RWPE2 (cell line): Measurements from ENCODE around the gene IL4I1.

Experiments
- ATAC-seq: fragments of 200-7000 bp; cut with Tn5 transposase; 3 replicates; pipeline ENCODE4 v1.9.1; 2021; ENCODE audit warnings: low read depth
- DNase-seq: peaks from one replicate; pipeline ENCODE4 v3.0.0-alpha.2; 2020; ENCODE audit warnings: low spot score
- H3K27ac ChIP-seq: fragments of 450-650 bp; 2 replicates; pipeline ENCODE4 v1.5.1; 2017; ENCODE audit warnings: mild to moderate bottlenecking; ENCODE audit not compliant: poor library complexity, severe bottlenecking
- H3K27me3 ChIP-seq: fragments of 250-450 bp; sonication (Bioruptor Pico); 2 replicates; pipeline ENCODE4 v1.5.1; 2021; ENCODE audit warnings: mild to moderate bottlenecking, moderate library complexity; ENCODE audit not compliant: insufficient read depth, poor library complexity, severe bottlenecking
- H3K36me3 ChIP-seq: fragments of 250-450 bp; sonication (Bioruptor Pico); 2 replicates; pipeline ENCODE4 v1.5.1; 2020; ENCODE audit warnings: low read depth, mild to moderate bottlenecking, moderate library complexity
- H3K4me1 ChIP-seq: fragments of 250-450 bp; sonication (Bioruptor Pico); 2 replicates; pipeline ENCODE4 v1.5.1; 2021; ENCODE audit warnings: mild to moderate bottlenecking, moderate library complexity; ENCODE audit not compliant: insufficient read depth, poor library complexity, severe bottlenecking
- H3K4me3 ChIP-seq: fragments of 250-450 bp; sonication (Bioruptor Pico); 2 replicates; pipeline ENCODE4 v1.5.1; 2021; ENCODE audit warnings: mild to moderate bottlenecking, moderate library complexity; ENCODE audit not compliant: severe bottlenecking
- H3K9me3 ChIP-seq: fragments of 250-450 bp; sonication (Bioruptor Pico); 2 replicates; pipeline ENCODE4 v1.5.1; 2021; ENCODE audit warnings: mild to moderate bottlenecking, moderate library complexity; ENCODE audit not compliant: severe bottlenecking
- TF ChIP-seq, protein P1 (sequence below): fragments of 450-650 bp; IDR thresholded peaks from one replicate; pipeline ENCODE4 v1.5.1; 2017; ENCODE audit warnings: mild to moderate bottlenecking, moderate library complexity; ENCODE audit not compliant: poor library complexity, severe bottlenecking

The IL4I1 gene

DNA sequence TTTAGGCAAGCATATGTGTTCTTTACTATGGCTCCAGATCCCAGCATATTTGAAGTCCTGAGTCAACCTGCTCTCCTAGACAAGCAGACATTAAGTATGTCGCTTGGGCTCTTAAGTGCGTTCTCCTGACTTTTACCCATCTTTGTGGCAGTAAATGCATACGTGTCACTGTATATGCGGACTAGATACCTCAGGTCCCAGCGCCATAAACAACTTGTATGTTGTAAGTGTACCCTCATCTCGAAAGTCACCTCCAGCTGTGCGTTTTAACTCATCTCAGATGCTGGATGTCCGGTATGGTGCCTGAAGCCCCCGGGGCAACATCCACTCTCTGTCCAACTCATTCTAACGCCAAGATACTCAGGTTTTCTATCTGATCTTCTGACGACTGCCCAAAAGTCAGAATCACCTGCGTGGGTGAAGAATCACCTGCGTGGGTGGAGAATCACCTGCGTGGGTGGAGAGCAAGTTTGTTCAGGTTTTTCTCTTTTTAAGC, 44.0 kb downstream of the IL4I1 start:
- Histone ChIP-seq H3K4me1 (peaks cover 21% of the 10 kb centered on the region), H3K27me3 (no peaks in the 10 kb centered on the region), H3K4me3 (no peak overlapping the region), H3K9me3 (no peaks in the 10 kb centered on the region), H3K36me3 (peaks cover 24% of the 10 kb centered on the region), H3K27ac (no peak overlapping the region)
- TF ChIP-seq, protein P1, sequence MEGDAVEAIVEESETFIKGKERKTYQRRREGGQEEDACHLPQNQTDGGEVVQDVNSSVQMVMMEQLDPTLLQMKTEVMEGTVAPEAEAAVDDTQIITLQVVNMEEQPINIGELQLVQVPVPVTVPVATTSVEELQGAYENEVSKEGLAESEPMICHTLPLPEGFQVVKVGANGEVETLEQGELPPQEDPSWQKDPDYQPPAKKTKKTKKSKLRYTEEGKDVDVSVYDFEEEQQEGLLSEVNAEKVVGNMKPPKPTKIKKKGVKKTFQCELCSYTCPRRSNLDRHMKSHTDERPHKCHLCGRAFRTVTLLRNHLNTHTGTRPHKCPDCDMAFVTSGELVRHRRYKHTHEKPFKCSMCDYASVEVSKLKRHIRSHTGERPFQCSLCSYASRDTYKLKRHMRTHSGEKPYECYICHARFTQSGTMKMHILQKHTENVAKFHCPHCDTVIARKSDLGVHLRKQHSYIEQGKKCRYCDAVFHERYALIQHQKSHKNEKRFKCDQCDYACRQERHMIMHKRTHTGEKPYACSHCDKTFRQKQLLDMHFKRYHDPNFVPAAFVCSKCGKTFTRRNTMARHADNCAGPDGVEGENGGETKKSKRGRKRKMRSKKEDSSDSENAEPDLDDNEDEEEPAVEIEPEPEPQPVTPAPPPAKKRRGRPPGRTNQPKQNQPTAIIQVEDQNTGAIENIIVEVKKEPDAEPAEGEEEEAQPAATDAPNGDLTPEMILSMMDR, result no peak
- ATAC-seq (no peak), DNase-seq (no peak)

DNA sequence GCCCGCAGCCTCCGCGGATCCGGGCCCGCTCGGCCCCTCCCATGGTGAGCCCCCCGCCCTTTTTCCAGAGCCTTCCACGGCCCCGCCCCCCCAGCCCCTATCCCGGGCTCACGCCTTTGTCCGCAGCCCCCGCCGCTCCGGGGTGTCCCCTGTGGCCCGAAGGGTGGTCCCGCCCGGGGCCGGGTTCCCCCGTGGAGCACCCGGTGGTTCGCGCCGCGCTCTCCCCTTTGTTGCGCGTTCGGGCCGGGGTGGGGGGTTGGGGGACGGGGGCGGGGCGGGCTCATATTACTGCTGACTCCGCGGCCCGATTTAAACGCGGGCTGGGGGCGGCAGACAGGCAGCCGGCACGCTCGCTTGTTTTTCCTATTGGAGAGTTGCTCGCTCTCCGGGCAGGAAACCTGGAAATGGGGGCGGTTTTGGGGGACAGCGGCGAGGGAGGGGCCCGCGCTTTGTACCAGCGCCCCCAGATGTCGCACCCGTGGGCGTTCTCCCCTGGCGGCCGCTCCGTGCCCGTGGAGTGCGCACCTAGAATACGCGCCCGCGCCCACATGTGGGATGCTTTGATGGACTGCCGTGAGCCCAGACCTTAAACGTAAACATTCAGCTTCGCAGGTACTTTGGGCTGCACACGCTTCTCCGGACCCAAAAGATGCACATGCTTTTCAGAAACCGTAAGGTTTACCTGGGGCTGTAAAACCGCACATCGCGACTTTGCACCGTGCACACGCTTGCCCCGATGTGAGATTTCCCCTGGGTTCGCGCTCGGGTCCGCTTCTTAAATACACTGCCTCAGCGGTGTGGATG, 45.0 kb downstream of the IL4I1 start:
- Histone ChIP-seq H3K36me3 (peaks cover 14% of the 10 kb centered on the region), H3K27me3 (no peaks in the 10 kb centered on the region), H3K9me3 (no peaks in the 10 kb centered on the region), H3K4me1 (peaks cover 21% of the 10 kb centered on the region), H3K4me3 (peak overlapping the region; percentile 100), H3K27ac (peak overlapping the region; percentile 85)
- ATAC-seq (no peak), DNase-seq (no peak)
- TF ChIP-seq, protein P1, result no peak

DNA sequence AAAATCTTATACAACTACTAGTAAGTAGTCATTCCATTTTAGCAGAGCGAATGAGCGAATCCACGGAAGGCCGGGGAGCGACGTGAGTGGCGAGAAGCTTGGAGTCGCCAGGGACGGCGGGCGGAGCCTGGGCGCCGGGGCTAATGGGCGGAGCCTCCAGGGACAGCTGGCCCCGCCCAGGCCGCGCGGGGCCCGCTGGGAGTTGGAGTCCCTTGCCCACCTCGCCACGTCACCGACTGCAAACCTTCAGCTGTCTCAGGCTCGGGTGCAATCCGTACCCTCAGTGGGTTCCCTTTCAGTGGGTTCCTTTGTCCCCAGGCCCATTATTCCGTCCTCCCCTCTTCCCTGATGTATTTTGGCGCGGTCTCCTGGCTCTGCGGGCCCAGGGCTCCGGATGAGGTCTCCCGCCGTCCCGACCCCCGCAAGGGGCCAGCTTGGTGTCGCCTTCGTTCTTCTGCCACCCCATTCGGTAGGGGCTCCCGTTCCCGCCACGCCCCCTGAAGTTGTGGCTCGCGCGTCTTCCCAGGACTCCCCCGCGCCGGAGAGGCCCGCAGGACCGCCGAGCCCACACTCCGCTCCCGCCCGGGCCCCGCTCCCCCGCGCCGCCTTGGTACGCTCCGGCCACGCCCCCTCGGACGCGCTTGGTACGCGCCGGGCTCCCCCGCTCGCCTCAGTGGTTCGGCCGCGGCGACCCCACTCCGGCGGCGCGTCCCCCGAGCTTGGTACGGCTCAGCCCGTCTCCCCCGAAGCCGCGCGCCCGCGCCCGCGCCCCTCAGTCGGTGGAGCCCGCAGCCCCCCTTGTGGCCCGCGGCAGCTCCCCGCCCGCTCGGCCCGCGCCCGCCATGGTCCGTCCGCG, 46.0 kb downstream of the IL4I1 start, which contains the start of gene PTOV1:
TSS of gene PTOV1 (plus strand) at position 673 of the 856 bp plus-strand sequence.
- peak; percentile 74 for ATAC-seq
- Histone ChIP-seq H3K27ac (peak within 1 kb of the TSS; percentile 85), H3K4me1 (peaks cover 21% of the 10 kb centered on the region), H3K9me3 (no peaks in the 10 kb centered on the region), H3K36me3 (peaks cover 11% of the 10 kb centered on the region), H3K27me3 (no peaks in the 10 kb centered on the region), H3K4me3 (peak within 1 kb of the TSS; percentile 100)
- peak; percentile 93 for DNase-seq
- TF ChIP-seq, protein P1, result no peak

DNA sequence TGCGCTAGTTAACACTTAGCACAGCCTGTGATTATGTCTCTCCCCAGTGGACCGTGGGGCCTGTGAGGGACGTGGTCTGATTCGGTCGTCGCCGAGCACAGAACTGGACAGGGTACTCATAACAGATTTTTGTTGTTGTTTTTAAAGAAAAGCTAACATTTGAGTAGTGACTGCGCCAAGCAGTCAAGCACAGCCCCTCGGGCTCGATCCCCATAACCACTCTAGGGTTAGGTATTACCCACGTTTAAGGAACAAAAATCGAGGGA, 46.5 kb downstream of the IL4I1 start:
- peaks cover 9% of the 10 kb centered on the region for H3K36me3 ChIP-seq
- peaks cover 21% of the 10 kb centered on the region for H3K4me1 ChIP-seq
- no peaks in the 10 kb centered on the region for H3K9me3 ChIP-seq
- peak overlapping the region; percentile 85 for H3K27ac ChIP-seq
- H3K27me3 ChIP-seq, result no peaks in the 10 kb centered on the region
- DNase-seq (no peak), ATAC-seq (no peak)
- TF ChIP-seq, protein P1, result no peak
- peak overlapping the region; percentile 100 for H3K4me3 ChIP-seq
